Gastrocnemius medialis (tissue), 4 donors: ENCODE data around the gene NKD2.

ENCODE experiments used
- CTCF ChIP-seq, 5 experiments: fragments of 450-650 bp in 3 of 5; fragments of 200-600 bp in 2 of 5; sonication (generic) in 2 of 5; IDR thresholded peaks in 4 of 5; conservative IDR thresholded peaks in 1 of 5; 1 replicate in 4 of 5; 2 replicates in 1 of 5; pipeline ENCODE4 v1.5.1; 2016 to 2019; ENCODE audit warnings: antibody characterized with exemption in 5 of 5, mild to moderate bottlenecking in 3 of 5, moderate library complexity in 3 of 5
- POLR2A ChIP-seq, 2 donors: fragments of 450-650 bp; IDR thresholded peaks; one replicate each; pipeline ENCODE4 v1.6.1; 2017; ENCODE audit warnings: antibody characterized with exemption in 2 of 2, mild to moderate bottlenecking in 2 of 2, moderate library complexity in 2 of 2

GRCh38 chr5:1077491-1078020, 69.0 kb downstream of the NKD2 start:
- TF ChIP-seq CTCF (IDR thresholded peaks at IDR 0.05 in 4 of 5, conservative IDR thresholded peaks at IDR 0.05 in 1 of 5) = no peak
- TF ChIP-seq POLR2A (IDR thresholded peaks at IDR 0.05) = no peak
